Activated B cell treated with CpG ODN at 0.5 μM for 24 hours (primary cell): ENCODE data around the gene IFI44. TPM values are rescaled to one million over a fixed set of nuclear protein-coding genes. Genes with fewer than 3 reads are reported as not detected.

Source experiments
- ATAC-seq: fragments of 200-7000 bp; cut with Tn5 transposase; one replicate; pipeline ENCODE4 v1.10.0; 2021; ENCODE audit warnings: low read depth, mild to moderate bottlenecking, moderate library complexity
- CTCF ChIA-PET: fragments of 350-600 bp; sonication (Branson Sonifier 250); formaldehyde crosslinking; loops from one replicate; lab custom pipeline; 2021; ENCODE audit warnings: antibody characterized with exemption; lab: Charles Lee
- POLR2A ChIA-PET: fragments of 350-600 bp; sonication (Branson Sonifier 250); formaldehyde crosslinking; loops from one replicate; lab custom pipeline; 2021; ENCODE audit warnings: antibody characterized with exemption; lab: Charles Lee
- DNase-seq: peaks from one replicate; pipeline ENCODE4 v3.0.0; 2022
- H3K27ac Mint-ChIP-seq: one replicate; pipeline ENCODE4 v1.8.0; 2020; ENCODE audit warnings: mixed read lengths
- H3K27me3 Mint-ChIP-seq: one replicate; pipeline ENCODE4 v1.8.0; 2021; ENCODE audit warnings: mixed read lengths
- H3K36me3 Mint-ChIP-seq: one replicate; pipeline ENCODE4 v1.8.0; 2021; ENCODE audit warnings: low read depth, mixed read lengths
- H3K4me1 Mint-ChIP-seq: one replicate; pipeline ENCODE4 v1.8.0; 2021; ENCODE audit warnings: mixed read lengths
- H3K4me3 Mint-ChIP-seq: one replicate; pipeline ENCODE4 v1.8.0; 2020; ENCODE audit warnings: mild to moderate bottlenecking, mixed read lengths
- H3K9me3 Mint-ChIP-seq: one replicate; pipeline ENCODE4 v1.8.0; 2020; ENCODE audit warnings: mixed read lengths
- CTCF ChIP-seq: fragments of 200-600 bp; IDR thresholded peaks from one replicate; pipeline ENCODE4 v1.8.0; 2022; ENCODE audit warnings: antibody characterized with exemption, mild to moderate bottlenecking
- intact Hi-C: fragments of 100-400 bp; cut with micrococcal nuclease; formaldehyde crosslinking; loops from one replicate; pipeline ENCODE4 v1.15.1; 2024
- total RNA-seq: library from RNA; stranded (reverse); gene quantifications from 2 replicates; pipeline ENCODE4 v1.2.3, GENCODE V29; 2022

IFI44 gene
- total RNA-seq, 1 donor from 2014 or later = 9.2 TPM

GRCh38 chr1:78687914-78688313 is 38.3 kb downstream of the IFI44 start:
- Mint-ChIP-seq H3K27ac (no peak overlapping the region), H3K36me3 (no peaks in the 10 kb centered on the region), H3K4me3 (no peak overlapping the region), H3K4me1 (no peaks in the 10 kb centered on the region), H3K27me3 (no peaks in the 10 kb centered on the region), H3K9me3 (no peaks in the 10 kb centered on the region)
- no peak for DNase-seq
- ChIA-PET CTCF (no interaction called here), POLR2A (no interaction called here)
- no peak for ATAC-seq
- no peak for TF ChIP-seq CTCF
- intact Hi-C loops = no loop called here

- DNase-seq (no peak), ATAC-seq (no peak)
- H3K27ac Mint-ChIP-seq = no peak overlapping the region
- ChIA-PET POLR2A (no interaction called here), CTCF (no interaction called here)
- no peak overlapping the region for H3K4me3 Mint-ChIP-seq
- no peak for TF ChIP-seq CTCF
- H3K36me3 Mint-ChIP-seq = no peaks in the 10 kb centered on the region
- H3K4me1 Mint-ChIP-seq = no peaks in the 10 kb centered on the region
- intact Hi-C loops = no loop called here
- no peaks in the 10 kb centered on the region for H3K27me3 Mint-ChIP-seq
- H3K9me3 Mint-ChIP-seq = no peaks in the 10 kb centered on the region
Measured at GRCh38 chr1:78688697-78689096, 39.1 kb downstream of the IFI44 start.

- H3K27ac Mint-ChIP-seq = no peak overlapping the region
- H3K9me3 Mint-ChIP-seq = no peaks in the 10 kb centered on the region
- no peaks in the 10 kb centered on the region for H3K4me1 Mint-ChIP-seq
- ChIA-PET CTCF (no interaction called here), POLR2A (no interaction called here)
- no peak overlapping the region for H3K4me3 Mint-ChIP-seq
- no peaks in the 10 kb centered on the region for H3K36me3 Mint-ChIP-seq
- no peak for TF ChIP-seq CTCF
- no peak for ATAC-seq
- no peak for DNase-seq
- H3K27me3 Mint-ChIP-seq = no peaks in the 10 kb centered on the region
- intact Hi-C loops = no loop called here
Measured at GRCh38 chr1:78690516-78690915, 40.9 kb downstream of the IFI44 start.

GRCh38 chr1:78691995-78692747 is 42.5 kb downstream of the IFI44 start:
- no peaks in the 10 kb centered on the region for H3K27me3 Mint-ChIP-seq
- ATAC-seq (no peak), DNase-seq (no peak)
- CTCF ChIA-PET = no interaction called here
- no peak overlapping the region for H3K27ac Mint-ChIP-seq
- H3K4me1 Mint-ChIP-seq = no peaks in the 10 kb centered on the region
- no peaks in the 10 kb centered on the region for H3K9me3 Mint-ChIP-seq
- POLR2A ChIA-PET = no interaction called here
- TF ChIP-seq CTCF = no peak
- H3K4me3 Mint-ChIP-seq = no peak overlapping the region
- intact Hi-C loops = no loop called here
- H3K36me3 Mint-ChIP-seq = no peaks in the 10 kb centered on the region

- ATAC-seq (no peak), DNase-seq (no peak)
- Mint-ChIP-seq H3K27ac (no peak overlapping the region), H3K36me3 (no peaks in the 10 kb centered on the region), H3K4me3 (no peak overlapping the region), H3K9me3 (peaks cover 9% of the 10 kb centered on the region), H3K27me3 (peaks cover 8% of the 10 kb centered on the region), H3K4me1 (no peaks in the 10 kb centered on the region)
- ChIA-PET POLR2A (no interaction called here), CTCF (no interaction called here)
- intact Hi-C loops = no loop called here
- no peak for TF ChIP-seq CTCF
Measured at GRCh38 chr1:78699813-78700212, 50.2 kb downstream of the IFI44 start.
